HG03571 (cell line): ENCODE measurements around the gene CD200.
A peak's percentile ranks its signal among the peaks of the same experiment; 100 is the strongest.
"Not testable (repeated sequence)": the region's sequence is repeated elsewhere in the genome, so short reads cannot be mapped to it uniquely, and the experiment has no call there.

ENCODE experiments used
- ATAC-seq: cut with Tn5 transposase; IDR thresholded peaks from one replicate; pipeline ENCODE4 v1.9.1; 2021; ENCODE audit not compliant: unreplicated experiment

The CD200 gene

GRCh38 chr3:112384769-112385168 lies 51.8 kb downstream of the CD200 start:
- no peak for ATAC-seq

- ATAC-seq, result no peak
Measured at GRCh38 chr3:112388972-112389371, 56.0 kb downstream of the CD200 start.

GRCh38 chr3:112389961-112390360 lies 57.0 kb downstream of the CD200 start:
- ATAC-seq, result no peak

GRCh38 chr3:112390783-112391641 lies 58.1 kb downstream of the CD200 start:
- no peak for ATAC-seq

- no peak for ATAC-seq
Measured at GRCh38 chr3:112391648-112392047, 58.7 kb downstream of the CD200 start.

- no peak for ATAC-seq
Measured at GRCh38 chr3:112392393-112393359, 59.7 kb downstream of the CD200 start.

GRCh38 chr3:112393360-112393728 lies 60.4 kb downstream of the CD200 start:
- ATAC-seq, result no peak

GRCh38 chr3:112394003-112394640 lies 61.2 kb downstream of the CD200 start:
- ATAC-seq, result no peak

GRCh38 chr3:112395181-112395895 lies 62.4 kb downstream of the CD200 start:
- ATAC-seq, result no peak

- no peak for ATAC-seq
Measured at GRCh38 chr3:112395896-112396290, 62.9 kb downstream of the CD200 start.

- no peak for ATAC-seq
Measured at GRCh38 chr3:112397556-112397955, 64.6 kb downstream of the CD200 start.

GRCh38 chr3:112399064-112399463 lies 66.1 kb downstream of the CD200 start:
- ATAC-seq, result no peak

GRCh38 chr3:112399554-112399953 lies 66.6 kb downstream of the CD200 start:
- ATAC-seq, result not testable (repeated sequence)

- not testable (repeated sequence) for ATAC-seq
Measured at GRCh38 chr3:112400317-112400716, 67.4 kb downstream of the CD200 start.

- ATAC-seq, result no peak
Measured at GRCh38 chr3:112401617-112402016, 68.7 kb downstream of the CD200 start.

GRCh38 chr3:112403103-112403502 lies 70.1 kb downstream of the CD200 start:
- ATAC-seq, result no peak

- not testable (repeated sequence) for ATAC-seq
Measured at GRCh38 chr3:112404924-112405549, 72.1 kb downstream of the CD200 start.

- ATAC-seq, result no peak
Measured at GRCh38 chr3:112405845-112406244, 72.9 kb downstream of the CD200 start.

GRCh38 chr3:112407214-112407887 lies 74.4 kb downstream of the CD200 start:
- ATAC-seq, result peak; percentile 54
